Measurements from ENCODE around the gene DMXL1. TPM values are rescaled to one million over a fixed set of nuclear protein-coding genes. Genes with fewer than 3 reads are reported as not detected.

The DMXL1 gene
- total RNA-seq, 1 donor from 2014 or later: 56.4 TPM

DNA sequence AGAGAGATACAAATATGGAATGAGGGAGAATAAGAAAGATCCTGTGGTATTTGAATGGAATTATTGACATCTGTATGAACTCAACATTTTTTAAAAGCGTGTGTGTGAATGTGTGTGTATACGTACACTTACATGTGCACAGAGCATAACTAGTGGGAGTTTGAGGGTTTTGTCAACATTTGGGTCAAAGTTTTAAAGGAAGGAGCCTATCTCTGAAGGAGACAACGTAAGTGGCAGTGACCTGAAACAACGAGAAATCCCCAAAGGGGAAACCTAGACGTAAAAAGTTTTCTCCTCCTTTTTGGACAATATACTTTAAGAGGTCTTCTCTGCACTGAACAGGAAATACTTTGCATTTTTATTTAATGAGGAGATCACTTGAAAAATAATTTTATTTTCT is 42.3 kb upstream of the DMXL1 start:
- TF ChIP-seq, protein P1, sequence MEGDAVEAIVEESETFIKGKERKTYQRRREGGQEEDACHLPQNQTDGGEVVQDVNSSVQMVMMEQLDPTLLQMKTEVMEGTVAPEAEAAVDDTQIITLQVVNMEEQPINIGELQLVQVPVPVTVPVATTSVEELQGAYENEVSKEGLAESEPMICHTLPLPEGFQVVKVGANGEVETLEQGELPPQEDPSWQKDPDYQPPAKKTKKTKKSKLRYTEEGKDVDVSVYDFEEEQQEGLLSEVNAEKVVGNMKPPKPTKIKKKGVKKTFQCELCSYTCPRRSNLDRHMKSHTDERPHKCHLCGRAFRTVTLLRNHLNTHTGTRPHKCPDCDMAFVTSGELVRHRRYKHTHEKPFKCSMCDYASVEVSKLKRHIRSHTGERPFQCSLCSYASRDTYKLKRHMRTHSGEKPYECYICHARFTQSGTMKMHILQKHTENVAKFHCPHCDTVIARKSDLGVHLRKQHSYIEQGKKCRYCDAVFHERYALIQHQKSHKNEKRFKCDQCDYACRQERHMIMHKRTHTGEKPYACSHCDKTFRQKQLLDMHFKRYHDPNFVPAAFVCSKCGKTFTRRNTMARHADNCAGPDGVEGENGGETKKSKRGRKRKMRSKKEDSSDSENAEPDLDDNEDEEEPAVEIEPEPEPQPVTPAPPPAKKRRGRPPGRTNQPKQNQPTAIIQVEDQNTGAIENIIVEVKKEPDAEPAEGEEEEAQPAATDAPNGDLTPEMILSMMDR (IDR thresholded peaks at IDR 0.05): no peak
- intact Hi-C loops (cut with DNase I): no loop called here
- H3K36me3 ChIP-seq: no peaks in the 10 kb centered on the region
- no peaks in the 10 kb centered on the region for H3K4me1 ChIP-seq
- DNase-seq (no peak), ATAC-seq (no peak)
- H3K9me3 ChIP-seq: no peaks in the 10 kb centered on the region
- H3K4me3 ChIP-seq: no peak overlapping the region
- no peak overlapping the region for H3K27ac ChIP-seq
- H3K27me3 ChIP-seq (ENCODE audit: low read depth): no peaks in the 10 kb centered on the region

DNA sequence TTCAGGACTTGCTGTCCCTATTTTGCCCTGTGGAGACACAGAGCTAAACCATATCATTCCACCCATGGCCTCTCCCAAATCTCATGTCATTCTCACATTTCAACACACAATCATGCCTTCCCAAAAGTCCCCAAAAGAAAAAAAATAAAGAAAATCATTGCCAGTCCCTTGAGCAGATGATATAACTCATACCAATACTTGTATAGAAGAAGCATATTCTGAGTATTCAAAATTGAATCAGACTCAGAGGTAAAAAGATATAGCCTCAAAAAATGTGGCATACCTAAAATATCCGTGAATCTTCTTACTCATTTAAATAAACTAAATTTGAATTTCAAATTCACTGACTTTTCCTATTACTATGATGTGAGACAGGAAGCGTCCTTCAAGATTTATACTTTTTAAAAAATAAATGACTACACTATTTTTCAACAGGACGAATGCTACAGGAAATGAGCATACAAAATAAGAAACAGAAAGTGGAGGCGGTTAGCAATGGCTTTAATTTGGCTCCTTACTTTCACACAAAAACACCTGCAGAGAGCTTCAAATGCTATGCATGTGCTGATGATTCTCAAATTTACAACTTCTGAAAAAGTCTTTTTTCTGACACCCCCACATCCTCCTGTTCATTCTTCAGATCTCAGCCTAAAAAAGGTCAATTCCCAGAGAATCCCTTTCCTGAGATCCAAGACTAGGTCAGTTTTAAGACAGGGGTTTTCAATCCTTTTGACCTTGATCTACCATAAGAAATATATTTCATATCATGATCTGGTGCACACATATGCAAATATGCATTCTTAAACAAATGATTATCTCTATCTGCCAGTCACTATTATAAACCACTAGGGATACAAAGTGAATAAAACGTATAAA is 39.6 kb upstream of the DMXL1 start:
- DNase-seq (no peak), ATAC-seq (no peak)
- Histone ChIP-seq H3K4me1 (no peaks in the 10 kb centered on the region), H3K27me3 (ENCODE audit: low read depth) (no peaks in the 10 kb centered on the region), H3K36me3 (no peaks in the 10 kb centered on the region), H3K4me3 (no peak overlapping the region), H3K27ac (no peak overlapping the region), H3K9me3 (no peaks in the 10 kb centered on the region)
- TF ChIP-seq, protein P1 (IDR thresholded peaks at IDR 0.05): no peak
- intact Hi-C loops (cut with DNase I): no loop called here

DNA sequence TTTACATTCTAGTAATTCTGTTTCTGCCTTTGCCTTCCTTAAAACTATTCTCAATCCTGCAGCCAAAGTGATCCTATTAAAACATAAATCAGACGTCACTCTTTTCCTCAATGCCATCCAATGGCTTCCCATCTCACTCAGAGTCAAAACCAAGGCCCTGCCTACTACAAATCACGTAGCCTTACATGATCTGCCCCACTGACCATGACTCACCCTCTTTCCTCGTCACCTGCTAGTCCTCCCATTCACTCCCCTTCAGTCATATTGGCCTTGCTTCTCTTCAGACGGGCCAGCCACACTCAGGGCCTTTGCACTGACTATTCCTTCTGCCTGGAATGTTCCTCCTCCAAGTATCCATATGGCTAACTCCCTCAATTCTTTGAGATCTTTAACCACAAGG is 39.0 kb upstream of the DMXL1 start:
- Histone ChIP-seq H3K27ac (no peak overlapping the region), H3K9me3 (no peaks in the 10 kb centered on the region), H3K4me1 (no peaks in the 10 kb centered on the region), H3K36me3 (no peaks in the 10 kb centered on the region), H3K4me3 (no peak overlapping the region), H3K27me3 (ENCODE audit: low read depth) (no peaks in the 10 kb centered on the region)
- intact Hi-C loops (cut with DNase I): no loop called here
- DNase-seq (no peak), ATAC-seq (no peak)
- TF ChIP-seq, protein P1 (IDR thresholded peaks at IDR 0.05): no peak

DNA sequence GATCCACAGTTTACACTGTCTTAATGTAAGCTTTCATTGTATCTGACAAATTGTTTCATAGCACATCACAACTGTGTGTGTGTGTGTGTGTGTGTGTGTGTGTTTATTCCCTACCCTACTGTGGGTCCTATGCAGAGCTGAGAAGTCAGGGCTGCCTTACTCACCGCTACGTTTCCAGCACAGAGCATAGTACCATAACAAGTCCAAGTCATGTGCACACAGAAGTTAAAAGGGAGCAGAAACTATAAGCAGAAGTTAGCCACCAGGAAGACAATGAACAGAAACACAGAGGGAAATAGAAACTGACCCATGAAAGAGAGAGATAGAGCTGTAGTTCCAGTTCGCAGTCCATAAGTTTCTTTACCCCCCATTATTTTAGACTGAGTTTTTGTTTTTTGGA is 38.2 kb upstream of the DMXL1 start:
- no peaks in the 10 kb centered on the region for H3K4me1 ChIP-seq
- no peak overlapping the region for H3K27ac ChIP-seq
- H3K27me3 ChIP-seq (ENCODE audit: low read depth): no peaks in the 10 kb centered on the region
- H3K9me3 ChIP-seq: no peaks in the 10 kb centered on the region
- TF ChIP-seq, protein P1 (IDR thresholded peaks at IDR 0.05): no peak
- intact Hi-C loops (cut with DNase I): no loop called here
- no peaks in the 10 kb centered on the region for H3K36me3 ChIP-seq
- no peak for DNase-seq
- ATAC-seq: peak; percentile 47 to 55
- no peak overlapping the region for H3K4me3 ChIP-seq

DNA sequence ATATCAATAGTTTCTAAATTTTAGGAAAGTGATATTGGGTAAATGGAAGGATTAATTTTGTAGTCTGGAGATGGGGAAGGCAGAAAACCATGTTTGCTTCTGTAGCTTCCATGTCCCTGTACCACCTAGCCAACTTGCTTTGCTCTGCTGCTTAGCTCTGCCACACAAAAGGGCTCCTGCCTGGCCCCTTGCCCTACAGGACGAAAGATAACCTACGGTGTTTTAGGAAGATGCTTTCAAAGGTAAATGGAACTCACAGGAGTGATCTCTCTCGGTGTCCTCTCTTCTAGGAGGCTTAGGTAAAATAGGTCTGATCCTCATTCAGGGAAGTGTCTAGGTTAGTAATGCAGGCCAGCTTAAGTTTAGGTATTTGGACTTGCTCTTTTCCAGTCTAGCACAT is 37.8 kb upstream of the DMXL1 start:
- TF ChIP-seq, protein P1 (IDR thresholded peaks at IDR 0.05): no peak
- no peak for DNase-seq
- no peaks in the 10 kb centered on the region for H3K4me1 ChIP-seq
- no peaks in the 10 kb centered on the region for H3K27me3 ChIP-seq (ENCODE audit: low read depth)
- no peak for ATAC-seq
- intact Hi-C loops (cut with DNase I): no loop called here
- no peak overlapping the region for H3K4me3 ChIP-seq
- no peaks in the 10 kb centered on the region for H3K9me3 ChIP-seq
- H3K27ac ChIP-seq: no peak overlapping the region
- no peaks in the 10 kb centered on the region for H3K36me3 ChIP-seq
